ENCODE results near the gene PPM1F. TPM values are rescaled to one million over a fixed set of nuclear protein-coding genes. Genes with fewer than 3 reads are reported as not detected.
"Not testable (repeated sequence)": the region's sequence is repeated elsewhere in the genome, so short reads cannot be mapped to it uniquely, and the experiment has no call there.

PPM1F gene
- total RNA-seq, 1 donor from 2014 or later: 51.0 TPM

GRCh38 chr22:21940521-21940920 is 12.1 kb downstream of the PPM1F start:
- ATAC-seq: no peak
- TF ChIP-seq CTCF (IDR thresholded peaks at IDR 0.05): no peak
- peaks cover 28% of the 10 kb centered on the region for H3K36me3 ChIP-seq
- peak overlapping the region; percentile 94 for H3K27ac ChIP-seq
- intact Hi-C loops (cut with DNase I): no loop called here
- peaks cover 98% of the 10 kb centered on the region for H3K4me1 ChIP-seq
- H3K9me3 ChIP-seq: no peaks in the 10 kb centered on the region
- no peak overlapping the region for H3K4me3 ChIP-seq
- H3K27me3 ChIP-seq (ENCODE audit: low read depth): no peaks in the 10 kb centered on the region
- no peak for DNase-seq

- not testable (repeated sequence) for H3K4me3 ChIP-seq; ATAC-seq; H3K9me3 ChIP-seq; H3K27me3 ChIP-seq (ENCODE audit: low read depth); DNase-seq
- intact Hi-C loops (cut with DNase I): loop anchor here (10.0 kb wide), 1 partner anchor 225 kb away; no protein-coding TSS in a partner anchor
- Histone ChIP-seq H3K4me1 (peaks cover 96% of the 10 kb centered on the region), H3K27ac (peak overlapping the region; percentile 94), H3K36me3 (peaks cover 22% of the 10 kb centered on the region)
Measured at GRCh38 chr22:21939935-21940334, 12.7 kb downstream of the PPM1F start.

DNA sequence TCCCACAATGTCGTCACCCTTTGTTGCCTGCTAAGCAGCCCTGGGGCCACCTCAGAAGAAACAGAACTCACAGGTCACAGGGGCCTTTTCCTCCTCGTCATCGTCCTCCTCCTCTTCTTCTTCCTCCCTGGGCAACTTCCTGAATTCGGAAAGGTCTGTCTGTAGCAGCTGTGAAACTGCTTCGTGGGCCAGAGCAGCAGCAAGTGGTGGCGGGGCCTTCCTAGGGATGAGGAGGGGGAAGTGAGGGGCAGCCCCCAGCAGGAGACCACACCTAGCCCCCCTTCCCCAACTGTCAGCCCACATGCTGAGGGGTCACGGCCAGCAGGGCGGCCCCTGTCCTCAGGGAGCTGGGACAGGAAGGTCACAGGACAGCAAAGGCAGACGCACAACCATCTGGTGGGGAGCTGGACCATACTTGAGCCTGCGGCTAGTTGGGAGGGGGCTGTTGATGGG is 13.2 kb downstream of the PPM1F start:
- intact Hi-C loops (cut with DNase I): loop anchor here (10.0 kb wide), 1 partner anchor 225 kb away; no protein-coding TSS in a partner anchor
- no peak for TF ChIP-seq CTCF (IDR thresholded peaks at IDR 0.05)
- no peaks in the 10 kb centered on the region for H3K9me3 ChIP-seq
- peaks cover 91% of the 10 kb centered on the region for H3K4me1 ChIP-seq
- ATAC-seq (no peak), DNase-seq (no peak)
- H3K36me3 ChIP-seq: peaks cover 18% of the 10 kb centered on the region
- H3K27ac ChIP-seq: peak overlapping the region; percentile 94
- H3K4me3 ChIP-seq: no peak overlapping the region
- H3K27me3 ChIP-seq (ENCODE audit: low read depth): no peaks in the 10 kb centered on the region

GRCh38 chr22:21938906-21939305 is 13.7 kb downstream of the PPM1F start:
- peaks cover 17% of the 10 kb centered on the region for H3K36me3 ChIP-seq
- no peak for TF ChIP-seq CTCF (IDR thresholded peaks at IDR 0.05)
- H3K9me3 ChIP-seq: no peaks in the 10 kb centered on the region
- DNase-seq (no peak), ATAC-seq (no peak)
- intact Hi-C loops (cut with DNase I): loop anchor here (10.0 kb wide), 1 partner anchor 224 kb away; no protein-coding TSS in a partner anchor
- peak overlapping the region; percentile 94 for H3K27ac ChIP-seq
- H3K27me3 ChIP-seq (ENCODE audit: low read depth): no peaks in the 10 kb centered on the region
- H3K4me3 ChIP-seq: peak overlapping the region; percentile 61
- peaks cover 86% of the 10 kb centered on the region for H3K4me1 ChIP-seq

- H3K4me1 ChIP-seq: peaks cover 79% of the 10 kb centered on the region
Measured at GRCh38 chr22:21938071-21938822, 14.4 kb downstream of the PPM1F start.

More at GRCh38 chr22:21938071-21938822, 14.4 kb downstream of the PPM1F start:
- H3K27me3 ChIP-seq (ENCODE audit: low read depth): no peaks in the 10 kb centered on the region
- no peaks in the 10 kb centered on the region for H3K9me3 ChIP-seq
- ATAC-seq: peak; percentile 94 to 96
- peak overlapping the region; percentile 61 for H3K4me3 ChIP-seq
- intact Hi-C loops (cut with DNase I): loop anchor here (10.0 kb wide), 1 partner anchor 223 kb away; no protein-coding TSS in a partner anchor
- TF ChIP-seq CTCF (IDR thresholded peaks at IDR 0.05): peak; percentile 99
- H3K36me3 ChIP-seq: peaks cover 23% of the 10 kb centered on the region
- H3K27ac ChIP-seq: peak overlapping the region; percentile 94
- DNase-seq: peak; percentile 97

Measured in lower lobe of right lung (tissue), 2 donors.